NT2/D1 (cell line): Measurements from ENCODE around the gene UBR1.

Experiments
- SUZ12 ChIP-seq: IDR thresholded peaks from 2 replicates; pipeline ENCODE4 v1.6.1; 2011; ENCODE audit not compliant: insufficient read length, insufficient read depth; ENCODE audit errors: extremely low read depth
- YY1 ChIP-seq: IDR thresholded peaks from 2 replicates; pipeline ENCODE4 v1.6.1; 2011; ENCODE audit not compliant: insufficient read length, insufficient read depth

GRCh38 chr15:43100971-43101370 is 4.9 kb downstream of the UBR1 start:
- TF ChIP-seq YY1 = no peak
- TF ChIP-seq SUZ12 = no peak
